ENCODE data around the gene GSTA3.
"Not testable (repeated sequence)": the region's sequence is repeated elsewhere in the genome, so short reads cannot be mapped to it uniquely, and the experiment has no call there.

The GSTA3 gene

GRCh38 chr6:52909531-52909930, at the start of gene GSTA3:
TSS of gene GSTA3 (minus strand) at chr6:52909698. CDS start at chr6:52905834, 3,864 bp downstream.
- in situ Hi-C loops (cut with MboI; ENCODE audit: low sequenced_read_pairs) = no loop called here

GRCh38 chr6:52958546-52959255, 49.2 kb upstream of the GSTA3 start:
- in situ Hi-C loops (cut with MboI; ENCODE audit: low sequenced_read_pairs) = no loop called here

- in situ Hi-C loops (cut with MboI; ENCODE audit: low sequenced_read_pairs) = no loop called here
Measured at GRCh38 chr6:52955871-52956270, 46.4 kb upstream of the GSTA3 start.

- in situ Hi-C loops (cut with MboI; ENCODE audit: low sequenced_read_pairs) = no loop called here
Measured at GRCh38 chr6:52953911-52954839, 44.7 kb upstream of the GSTA3 start.

- in situ Hi-C loops (cut with MboI; ENCODE audit: low sequenced_read_pairs) = no loop called here
Measured at GRCh38 chr6:52946306-52946705, 36.8 kb upstream of the GSTA3 start.

- in situ Hi-C loops (cut with MboI; ENCODE audit: low sequenced_read_pairs) = not testable (repeated sequence)
Measured at GRCh38 chr6:52942821-52943220, 33.3 kb upstream of the GSTA3 start.

GRCh38 chr6:52942221-52942620, 32.7 kb upstream of the GSTA3 start:
- in situ Hi-C loops (cut with MboI; ENCODE audit: low sequenced_read_pairs) = no loop called here

- in situ Hi-C loops (cut with MboI; ENCODE audit: low sequenced_read_pairs) = no loop called here
Measured at GRCh38 chr6:52937908-52938307, 28.4 kb upstream of the GSTA3 start.

GRCh38 chr6:52933778-52934177, 24.3 kb upstream of the GSTA3 start:
- in situ Hi-C loops (cut with MboI; ENCODE audit: low sequenced_read_pairs) = no loop called here

- in situ Hi-C loops (cut with MboI; ENCODE audit: low sequenced_read_pairs) = no loop called here
Measured at GRCh38 chr6:52931351-52931750, 21.9 kb upstream of the GSTA3 start.

- in situ Hi-C loops (cut with MboI; ENCODE audit: low sequenced_read_pairs) = no loop called here
Measured at GRCh38 chr6:52929321-52930164, 20.0 kb upstream of the GSTA3 start.

- in situ Hi-C loops (cut with MboI; ENCODE audit: low sequenced_read_pairs) = no loop called here
Measured at GRCh38 chr6:52927451-52927850, 18.0 kb upstream of the GSTA3 start.

GRCh38 chr6:52925919-52926792, 16.7 kb upstream of the GSTA3 start:
- in situ Hi-C loops (cut with MboI; ENCODE audit: low sequenced_read_pairs) = no loop called here

- in situ Hi-C loops (cut with MboI; ENCODE audit: low sequenced_read_pairs) = no loop called here
Measured at GRCh38 chr6:52925042-52925441, 15.5 kb upstream of the GSTA3 start.

GRCh38 chr6:52923689-52924088, 14.2 kb upstream of the GSTA3 start:
- in situ Hi-C loops (cut with MboI; ENCODE audit: low sequenced_read_pairs) = not testable (repeated sequence)

GRCh38 chr6:52922161-52922560, 12.7 kb upstream of the GSTA3 start:
- in situ Hi-C loops (cut with MboI; ENCODE audit: low sequenced_read_pairs) = no loop called here

- in situ Hi-C loops (cut with MboI; ENCODE audit: low sequenced_read_pairs) = no loop called here
Measured at GRCh38 chr6:52921743-52922142, 12.2 kb upstream of the GSTA3 start.

GRCh38 chr6:52919511-52919910, 10.0 kb upstream of the GSTA3 start:
- in situ Hi-C loops (cut with MboI; ENCODE audit: low sequenced_read_pairs) = not testable (repeated sequence)

- in situ Hi-C loops (cut with MboI; ENCODE audit: low sequenced_read_pairs) = not testable (repeated sequence)
Measured at GRCh38 chr6:52918771-52919170, 9.3 kb upstream of the GSTA3 start.

GRCh38 chr6:52918027-52918686, 8.7 kb upstream of the GSTA3 start:
- in situ Hi-C loops (cut with MboI; ENCODE audit: low sequenced_read_pairs) = not testable (repeated sequence)
